DMS153 treated with DMSO at 0.1 percent for 48 hours (cell line): Measurements from ENCODE around the gene DIPK1A.
A peak's percentile ranks its signal among the peaks of the same experiment; 100 is the strongest.

Experiments
- DNase-seq: peaks from one replicate; lab custom pipeline; 2025; ENCODE audit not compliant: unreplicated experiment; lab: John Stamatoyannopoulos, UW

DIPK1A gene

GRCh38 chr1:92961131-92961895 is at the start of gene DIPK1A:
TSS of gene DIPK1A (minus strand) at chr1:92961462. CDS start at chr1:92961429, 33 bp downstream.
- peak; percentile 22 for DNase-seq

GRCh38 chr1:93007941-93008577 is 46.8 kb upstream of the DIPK1A start:
- DNase-seq, result no peak

GRCh38 chr1:93005252-93005598 is 44.0 kb upstream of the DIPK1A start:
- DNase-seq, result no peak

- no peak for DNase-seq
Measured at GRCh38 chr1:93004566-93005251, 43.4 kb upstream of the DIPK1A start.

GRCh38 chr1:93003981-93004380 is 42.7 kb upstream of the DIPK1A start:
- no peak for DNase-seq

GRCh38 chr1:93002781-93003180 is 41.5 kb upstream of the DIPK1A start:
- no peak for DNase-seq

GRCh38 chr1:93001893-93002292 is 40.6 kb upstream of the DIPK1A start:
- DNase-seq, result no peak

- DNase-seq, result no peak
Measured at GRCh38 chr1:93000751-93001175, 39.5 kb upstream of the DIPK1A start.

GRCh38 chr1:93000291-93000690 is 39.0 kb upstream of the DIPK1A start:
- DNase-seq, result no peak

GRCh38 chr1:92998821-92999220 is 37.6 kb upstream of the DIPK1A start:
- no peak for DNase-seq

- no peak for DNase-seq
Measured at GRCh38 chr1:92995441-92996430, 34.5 kb upstream of the DIPK1A start.

- peak; percentile 90 for DNase-seq
Measured at GRCh38 chr1:92994105-92994712, 32.9 kb upstream of the DIPK1A start.

GRCh38 chr1:92993581-92993980 is 32.3 kb upstream of the DIPK1A start:
- DNase-seq, result no peak

GRCh38 chr1:92992877-92993276 is 31.6 kb upstream of the DIPK1A start:
- no peak for DNase-seq

- DNase-seq, result no peak
Measured at GRCh38 chr1:92992054-92992453, 30.8 kb upstream of the DIPK1A start.

- no peak for DNase-seq
Measured at GRCh38 chr1:92990828-92991227, 29.6 kb upstream of the DIPK1A start.

GRCh38 chr1:92989936-92990583 is 28.8 kb upstream of the DIPK1A start:
- no peak for DNase-seq

GRCh38 chr1:92989253-92989652 is 28.0 kb upstream of the DIPK1A start:
- DNase-seq, result no peak

- DNase-seq, result no peak
Measured at GRCh38 chr1:92987462-92987861, 26.2 kb upstream of the DIPK1A start.

GRCh38 chr1:92985101-92985500 is 23.8 kb upstream of the DIPK1A start:
- no peak for DNase-seq
